ENCODE measurements around the gene IFNL1. TPM values are rescaled to one million over a fixed set of nuclear protein-coding genes. Genes with fewer than 3 reads are reported as not detected.
A peak's percentile ranks its signal among the peaks of the same experiment; 100 is the strongest.

The IFNL1 gene
- total RNA-seq, 2 donors from 2014 or later = 0.42 TPM; not detected in 1

DNA sequence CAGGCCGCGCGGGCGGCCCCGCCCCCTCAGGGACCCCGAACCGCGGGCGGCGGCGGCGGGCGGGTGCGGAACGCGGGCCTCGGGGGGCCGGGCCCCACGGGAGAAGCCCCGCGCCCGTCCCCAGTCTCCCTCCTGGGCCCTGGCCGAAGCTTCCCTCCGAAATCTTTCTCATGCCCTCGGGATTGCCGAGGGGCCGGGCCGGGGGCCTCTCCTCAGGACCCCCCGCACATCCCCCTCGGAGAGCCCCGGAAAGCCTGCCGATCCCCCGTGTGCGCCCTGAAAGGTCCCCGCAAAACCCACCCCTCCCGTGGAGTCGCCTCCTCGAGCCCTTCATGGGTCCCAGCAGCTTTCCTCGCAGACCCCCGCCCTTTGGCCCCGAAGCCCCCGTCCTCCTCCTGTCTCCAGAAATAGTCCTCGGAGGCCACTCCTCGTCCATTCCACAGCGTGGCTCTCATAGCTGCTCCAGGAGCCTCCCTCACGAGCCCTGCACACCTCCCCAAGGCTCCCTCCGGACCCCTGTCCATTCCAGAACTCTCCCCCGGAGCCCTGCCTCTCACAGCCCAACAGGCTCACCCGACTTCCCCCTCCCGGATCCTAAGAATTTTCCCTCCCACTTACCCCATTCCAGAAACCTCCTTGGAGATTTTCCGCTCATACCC lies 46.6 kb downstream of the IFNL1 start:
- Mint-ChIP-seq H3K27me3 (no peaks in the 10 kb centered on the region), H3K4me1 (peaks cover 50% of the 10 kb centered on the region), H3K4me3 (peak overlapping the region; percentile 78), H3K36me3 (ENCODE audit: low read depth) (peaks cover 59% of the 10 kb centered on the region), H3K9me3 (no peaks in the 10 kb centered on the region), H3K27ac (peak overlapping the region; percentile 73)
- ATAC-seq (replicated peaks) = no peak

DNA sequence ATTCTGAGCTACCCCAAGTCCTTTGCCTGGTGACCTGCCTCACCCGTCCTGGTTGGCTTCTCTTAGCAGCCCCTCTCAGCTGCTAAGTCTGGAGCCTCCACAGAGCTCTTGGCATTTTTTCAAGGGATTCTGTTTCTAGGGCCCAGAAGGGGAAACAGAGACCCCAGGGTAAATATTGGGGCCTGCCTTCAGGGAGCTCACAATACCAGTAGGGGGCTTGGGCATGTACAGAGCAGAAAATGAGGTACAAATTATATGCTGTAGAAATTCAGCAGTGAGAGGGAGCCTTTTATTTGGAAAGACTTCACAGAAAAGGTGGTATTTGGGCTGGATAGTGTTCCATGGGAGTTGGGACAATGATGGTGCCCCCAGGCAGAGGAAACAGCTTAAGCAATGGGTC lies 49.7 kb downstream of the IFNL1 start:
- H3K36me3 Mint-ChIP-seq (ENCODE audit: low read depth) = peaks cover 74% of the 10 kb centered on the region
- no peak for ATAC-seq (replicated peaks)
- H3K4me1 Mint-ChIP-seq = peaks cover 55% of the 10 kb centered on the region
- H3K27me3 Mint-ChIP-seq = no peaks in the 10 kb centered on the region
- peak overlapping the region; percentile 73 for H3K27ac Mint-ChIP-seq
- no peaks in the 10 kb centered on the region for H3K9me3 Mint-ChIP-seq
- peak overlapping the region; percentile 78 for H3K4me3 Mint-ChIP-seq

DNA sequence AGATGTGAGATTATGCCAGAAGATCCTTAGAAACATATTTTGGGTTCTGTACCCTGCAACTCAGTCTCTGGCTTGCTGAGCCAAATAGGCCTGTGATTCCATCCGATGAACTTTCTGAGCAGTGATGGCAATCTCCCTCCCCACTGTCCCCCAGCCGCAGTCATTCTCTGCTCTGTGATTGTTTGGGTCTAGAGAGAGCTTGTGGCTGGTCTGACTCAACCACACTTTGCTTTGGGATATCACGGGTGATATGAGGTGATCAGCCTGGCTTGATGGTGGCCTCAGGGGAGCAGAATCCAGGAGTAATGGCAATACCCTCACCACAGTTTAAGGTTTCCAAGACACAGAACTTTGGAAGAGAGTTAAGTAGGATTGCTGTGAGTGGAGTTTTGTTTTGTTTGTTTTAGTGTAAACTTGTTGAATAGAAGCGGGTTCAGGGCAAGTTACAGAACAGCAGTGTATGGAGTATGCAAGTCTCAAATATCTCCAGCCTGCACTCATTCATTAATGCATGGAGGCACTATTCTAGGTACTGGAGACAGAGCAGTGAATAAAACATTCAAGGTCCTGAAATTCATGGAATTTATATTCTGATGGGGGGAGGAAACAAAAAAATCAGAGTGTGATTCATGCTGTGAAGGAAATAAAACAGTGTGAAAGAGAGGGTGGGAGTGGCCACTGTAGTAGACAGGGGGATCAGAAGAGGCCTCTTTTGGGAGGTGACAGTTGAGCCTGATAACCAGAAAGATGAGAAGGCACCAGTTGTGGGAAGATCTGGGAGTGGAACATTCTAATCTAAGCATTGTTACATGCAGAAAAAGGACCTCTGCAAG lies 51.3 kb downstream of the IFNL1 start:
- peaks cover 80% of the 10 kb centered on the region for H3K36me3 Mint-ChIP-seq (ENCODE audit: low read depth)
- H3K9me3 Mint-ChIP-seq = no peaks in the 10 kb centered on the region
- peaks cover 55% of the 10 kb centered on the region for H3K4me1 Mint-ChIP-seq
- peak overlapping the region; percentile 13 for H3K4me3 Mint-ChIP-seq
- no peaks in the 10 kb centered on the region for H3K27me3 Mint-ChIP-seq
- ATAC-seq (replicated peaks) = peak; percentile 14
- peak overlapping the region; percentile 48 for H3K27ac Mint-ChIP-seq

Other genes with a start within 250 kb of the IFNL1 start
- gene ACP7, start 212.0 kb upstream of the IFNL1 start, total RNA-seq = not detected
- 10 to 100 TPM; 17.8 to 18.4 TPM for gene PAK4, start 170.6 kb upstream of the IFNL1 start, total RNA-seq
- not detected for gene NCCRP1, start 99.4 kb upstream of the IFNL1 start, total RNA-seq
- not detected for gene SYCN, start 92.1 kb upstream of the IFNL1 start, total RNA-seq
- gene IFNL3, start 51.4 kb upstream of the IFNL1 start, total RNA-seq = not detected
- not detected for gene IFNL4, start 47.6 kb upstream of the IFNL1 start, total RNA-seq
- gene IFNL2, start 28.0 kb upstream of the IFNL1 start, total RNA-seq = not detected
- gene LRFN1, start 24.5 kb downstream of the IFNL1 start, total RNA-seq = 1 to 10 TPM; 3.7 to 10.0 TPM
- gene GMFG, start 39.6 kb downstream of the IFNL1 start, total RNA-seq = 100 to 1,000 TPM; 330 to 351 TPM
- 10 to 100 TPM; 52.8 to 75.1 TPM for gene SAMD4B, start 46.0 kb downstream of the IFNL1 start, total RNA-seq
- 10 to 100 TPM; 46.6 to 58.6 TPM for gene PAF1, start 94.7 kb downstream of the IFNL1 start, total RNA-seq
- gene MED29, start 95.0 kb downstream of the IFNL1 start, total RNA-seq = 10 to 100 TPM; 24.6 to 27.7 TPM
- 100 to 1,000 TPM in 1 of 2 donors, 10 to 100 TPM in 1; 67.4 to 265 TPM for gene ZFP36, start 110.4 kb downstream of the IFNL1 start, total RNA-seq
- 10 to 100 TPM; 51.2 to 69.4 TPM for gene PLEKHG2, start 116.3 kb downstream of the IFNL1 start, total RNA-seq
- gene RPS16, start 139.5 kb downstream of the IFNL1 start, total RNA-seq = 1,000 to 10,000 TPM; 2,984 to 3,090 TPM
- gene SUPT5H, start 149.2 kb downstream of the IFNL1 start, total RNA-seq = 100 to 1,000 TPM; 182 to 239 TPM
- 10 to 100 TPM; 51.5 to 95.1 TPM for gene TIMM50, start 184.4 kb downstream of the IFNL1 start, total RNA-seq
- 1 to 10 TPM in 1 of 2 donors, under 1 TPM in 1; 0.16 to 1.2 TPM for gene DLL3, start 202.5 kb downstream of the IFNL1 start, total RNA-seq
- not detected for gene SELENOV, start 218.7 kb downstream of the IFNL1 start, total RNA-seq
- gene EID2B, start 236.4 kb downstream of the IFNL1 start, total RNA-seq = 1 to 10 TPM; 2.8 to 3.2 TPM
- 10 to 100 TPM in 1 of 2 donors, 1 to 10 TPM in 1; 9.4 to 13.4 TPM for gene EID2, start 243.8 kb downstream of the IFNL1 start, total RNA-seq